HG03095 (cell line): ENCODE data around the gene TET3.

ENCODE experiments used
- ATAC-seq: cut with Tn5 transposase; IDR thresholded peaks from one replicate; pipeline ENCODE4 v1.9.1; 2021; ENCODE audit warnings: moderate library complexity; ENCODE audit not compliant: unreplicated experiment

Gene TET3

DNA sequence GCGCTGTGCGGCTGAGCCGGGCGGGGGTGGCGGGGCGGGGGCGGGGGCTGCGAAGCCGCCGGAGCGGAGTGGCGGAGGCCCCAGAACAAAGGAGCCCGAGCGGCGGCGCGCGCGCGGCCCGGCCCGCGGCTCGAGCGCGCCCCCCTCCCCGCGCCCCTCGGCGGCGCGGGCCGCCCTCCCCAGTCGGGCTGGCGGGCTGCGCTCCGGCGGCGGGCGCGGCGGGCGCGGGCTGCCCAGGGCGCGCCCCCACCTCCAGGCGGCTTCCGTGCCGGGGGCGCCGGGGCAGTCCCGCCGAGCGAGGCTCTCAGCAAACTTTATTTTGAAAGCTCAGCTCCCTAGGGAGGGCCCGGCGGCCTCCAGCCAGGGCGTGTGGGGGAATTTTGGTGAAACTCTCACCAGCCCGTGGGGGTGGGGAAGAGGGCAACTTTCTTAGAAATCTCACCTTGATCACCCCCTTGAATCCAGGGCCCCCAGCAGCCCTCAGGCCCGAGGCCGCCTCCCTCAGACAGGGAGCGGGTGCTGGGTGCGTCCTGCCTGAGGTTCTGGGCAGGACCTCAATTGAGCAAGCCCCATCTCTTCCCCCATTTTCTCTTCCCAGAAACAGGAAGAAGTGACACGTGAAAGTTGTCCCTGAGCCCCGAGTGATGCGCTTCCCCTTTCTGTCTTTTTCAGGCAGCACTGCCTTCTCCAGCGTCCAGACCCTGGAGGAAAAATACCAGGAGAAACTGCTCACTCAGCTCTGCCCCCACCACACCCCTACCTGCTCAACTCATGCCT is 786 bp downstream of the TET3 start:
- ATAC-seq = no peak

DNA sequence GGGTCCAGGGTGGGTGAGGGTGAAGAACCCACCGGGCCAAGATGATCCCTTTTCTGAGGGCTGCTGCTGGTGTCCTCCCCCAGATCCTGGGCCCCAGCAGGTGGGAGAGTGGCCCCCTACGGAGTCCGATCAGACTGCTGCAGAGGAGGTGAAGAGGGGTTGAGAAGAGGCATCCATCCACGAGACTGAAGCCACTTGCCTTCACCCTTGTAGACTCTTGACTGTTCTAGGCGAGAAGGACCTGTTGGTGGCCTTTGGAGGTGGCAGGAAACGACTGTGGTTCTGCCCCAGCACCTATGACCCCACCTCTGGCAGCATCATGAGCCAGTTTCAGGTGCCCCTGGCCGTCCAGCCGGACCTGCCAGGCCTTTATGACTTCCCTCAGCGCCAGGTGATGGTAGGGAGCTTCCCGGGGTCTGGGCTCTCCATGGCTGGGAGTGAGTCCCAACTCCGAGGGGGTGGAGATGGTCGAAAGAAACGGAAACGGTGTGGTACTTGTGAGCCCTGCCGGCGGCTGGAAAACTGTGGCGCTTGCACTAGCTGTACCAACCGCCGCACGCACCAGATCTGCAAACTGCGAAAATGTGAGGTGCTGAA is 1.5 kb downstream of the TET3 start:
- no peak for ATAC-seq

DNA sequence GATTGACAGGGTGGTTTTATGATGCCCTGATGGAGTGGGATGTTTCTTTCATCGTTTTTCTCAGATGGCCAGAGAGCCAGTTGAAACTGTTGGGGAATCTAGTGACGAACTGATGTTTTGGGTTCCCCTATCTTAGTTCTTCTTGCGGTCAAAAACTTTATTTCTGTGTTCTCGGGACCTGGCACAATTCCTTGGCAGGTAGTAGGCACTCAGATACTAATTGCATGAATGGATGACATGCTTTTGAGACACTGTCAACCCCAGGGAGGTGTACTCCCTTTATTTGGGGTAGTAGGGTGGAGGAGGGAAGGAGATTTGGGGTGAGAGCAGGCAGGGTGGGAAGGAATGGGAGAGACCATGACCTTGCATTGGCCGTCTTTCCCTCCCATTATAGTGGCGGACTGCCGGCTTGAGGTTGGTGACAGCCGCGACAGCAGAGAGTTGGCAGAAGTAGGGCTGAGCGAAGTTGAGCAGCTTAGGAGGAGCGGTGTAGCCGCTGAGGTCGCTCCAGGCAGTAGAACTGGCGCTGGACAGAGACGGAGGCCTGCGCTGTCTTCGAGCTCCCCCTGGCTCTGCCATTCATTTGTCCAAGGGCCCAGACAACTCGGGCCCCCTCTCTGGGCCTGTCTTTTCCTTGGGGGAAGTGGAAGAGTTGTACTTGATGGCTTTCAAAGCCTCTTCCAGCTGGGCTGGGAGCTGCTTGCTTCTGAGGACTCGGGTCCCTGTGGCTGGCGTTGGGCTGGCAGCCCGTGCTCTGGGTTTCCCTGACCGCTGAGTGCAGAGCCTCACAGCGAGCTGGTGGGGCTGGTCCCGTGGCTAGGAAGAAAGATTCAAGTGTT is 2.6 kb downstream of the TET3 start:
- ATAC-seq = no peak

DNA sequence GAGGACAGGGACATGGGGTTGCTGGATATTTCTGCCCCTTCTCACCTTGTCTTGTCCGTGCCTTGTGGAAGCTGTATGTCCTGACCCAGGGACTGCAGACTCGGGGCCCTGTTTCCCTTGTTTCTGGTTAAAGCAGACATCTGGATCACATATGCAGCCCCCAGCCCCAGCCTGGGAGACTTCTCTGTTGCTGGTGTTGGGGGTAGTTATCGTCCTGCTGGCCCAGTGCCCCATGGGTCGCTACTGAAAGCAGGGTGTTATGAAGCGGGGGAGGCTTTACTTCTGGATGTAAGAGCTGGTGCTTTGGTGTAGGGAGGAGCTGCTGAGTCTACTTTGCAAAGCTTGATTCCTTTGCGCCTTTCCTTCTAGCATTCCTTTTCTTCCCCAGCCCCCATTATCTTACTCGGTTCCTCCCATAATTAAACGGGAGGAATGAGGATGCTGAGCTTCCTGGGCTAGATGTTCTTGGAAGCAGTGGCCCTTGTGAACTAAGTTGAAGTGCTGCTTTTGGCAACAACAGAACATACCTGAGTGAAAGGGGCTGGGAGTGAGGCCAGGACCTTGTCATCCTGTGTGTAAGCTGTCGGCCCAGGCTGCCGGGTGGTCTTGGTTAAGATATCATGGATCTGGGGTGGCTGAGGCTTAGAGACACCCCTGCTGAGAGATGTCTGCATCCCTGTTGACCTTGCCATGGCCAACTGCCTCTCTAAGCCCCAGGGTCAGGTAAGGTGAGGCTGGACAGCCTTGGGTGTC is 3.4 kb downstream of the TET3 start:
- no peak for ATAC-seq

DNA sequence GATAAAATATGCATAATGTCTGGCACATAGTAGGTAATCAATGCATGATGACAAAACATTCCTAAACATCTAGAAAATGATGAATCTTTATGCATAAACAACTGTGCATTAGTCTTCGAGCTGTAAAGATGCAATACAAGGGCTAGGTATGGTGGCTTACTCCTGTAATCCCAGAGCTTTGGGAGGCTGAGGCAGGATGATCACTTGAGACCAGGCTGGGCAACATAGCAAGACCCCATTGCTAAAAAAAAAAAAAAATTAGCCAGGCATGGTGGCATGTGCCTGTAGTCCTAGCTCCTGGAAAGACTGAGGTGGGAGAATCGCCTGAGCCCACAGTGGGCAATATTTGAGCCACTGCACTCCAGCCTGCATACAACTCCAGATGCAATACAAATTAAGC is 5.3 kb downstream of the TET3 start:
- ATAC-seq = no peak

DNA sequence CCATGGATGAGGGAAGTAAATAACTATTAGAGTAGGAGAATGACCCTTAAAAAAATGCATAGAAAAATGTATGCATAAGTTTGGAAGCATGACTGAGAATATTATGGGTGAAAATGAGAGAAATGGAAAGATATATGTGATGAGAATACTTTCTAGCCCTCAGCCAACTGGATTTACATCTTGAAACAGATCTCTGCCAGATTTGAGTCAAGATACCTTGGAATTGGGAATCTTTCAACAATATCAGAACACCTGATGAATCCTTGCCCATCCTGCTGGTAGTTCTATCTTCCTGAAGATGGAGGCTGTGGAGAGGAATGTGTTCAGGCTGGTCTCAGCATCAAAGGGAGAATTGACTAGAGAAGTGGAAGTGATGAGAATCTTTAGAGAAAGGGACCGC is 5.8 kb downstream of the TET3 start:
- no peak for ATAC-seq

DNA sequence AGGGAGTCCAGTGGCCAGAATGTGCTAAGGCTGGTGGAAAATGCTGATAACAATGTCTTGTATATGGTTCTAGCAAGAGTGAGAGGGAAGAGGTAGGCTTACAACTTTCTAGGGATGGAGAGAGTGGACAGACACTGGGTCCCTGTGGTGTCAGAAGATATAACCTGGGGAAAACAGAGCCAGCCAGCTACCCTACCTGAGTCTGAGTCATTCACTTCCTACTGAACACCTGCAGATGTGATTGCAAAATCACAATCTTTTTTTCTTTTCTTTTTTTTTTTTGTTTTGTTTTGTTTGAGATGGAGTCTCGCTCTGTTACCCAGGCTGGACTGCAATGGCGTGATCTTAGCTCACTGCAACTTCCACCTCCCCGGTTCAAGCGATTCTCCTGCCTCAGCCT is 7.3 kb downstream of the TET3 start:
- no peak for ATAC-seq

DNA sequence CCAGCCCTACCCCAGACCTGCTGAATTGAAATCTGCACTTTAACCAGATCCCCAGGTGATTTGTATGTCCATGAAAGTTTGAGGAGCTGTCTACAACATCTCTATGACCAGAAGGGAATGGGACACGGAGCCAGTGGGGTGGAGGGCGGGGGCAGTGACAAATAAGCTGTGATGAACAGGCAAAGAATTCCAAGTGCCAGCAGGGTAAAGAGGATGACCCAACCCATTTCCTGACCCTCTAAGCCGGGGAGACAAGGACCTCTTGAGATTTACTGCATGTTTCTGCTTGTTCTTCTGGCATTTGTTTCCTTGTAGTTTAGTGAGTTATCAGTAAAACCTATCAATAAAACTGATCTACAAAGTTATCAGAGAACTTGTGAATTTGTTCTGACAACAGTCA is 8.7 kb downstream of the TET3 start:
- ATAC-seq = no peak

DNA sequence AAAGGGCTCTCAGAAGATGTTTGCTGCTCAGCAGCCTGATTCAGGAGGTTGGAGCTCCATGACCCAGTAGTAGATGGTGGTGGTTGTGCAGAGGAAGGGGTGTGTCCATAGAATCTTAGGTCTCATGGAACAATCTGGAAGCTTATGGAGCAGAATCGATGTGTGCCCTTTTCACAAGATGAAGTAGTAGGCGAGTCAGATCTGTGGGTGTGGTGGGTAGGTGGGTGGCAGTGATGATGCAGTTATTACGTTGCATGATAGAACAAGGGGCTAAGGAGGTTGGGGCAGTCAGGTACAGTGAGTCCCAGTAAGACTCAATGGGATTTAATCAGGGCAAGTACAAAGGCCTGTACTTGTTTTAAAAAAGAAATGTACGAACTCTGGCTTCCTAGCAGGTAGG is 9.1 kb downstream of the TET3 start:
- ATAC-seq = no peak

DNA sequence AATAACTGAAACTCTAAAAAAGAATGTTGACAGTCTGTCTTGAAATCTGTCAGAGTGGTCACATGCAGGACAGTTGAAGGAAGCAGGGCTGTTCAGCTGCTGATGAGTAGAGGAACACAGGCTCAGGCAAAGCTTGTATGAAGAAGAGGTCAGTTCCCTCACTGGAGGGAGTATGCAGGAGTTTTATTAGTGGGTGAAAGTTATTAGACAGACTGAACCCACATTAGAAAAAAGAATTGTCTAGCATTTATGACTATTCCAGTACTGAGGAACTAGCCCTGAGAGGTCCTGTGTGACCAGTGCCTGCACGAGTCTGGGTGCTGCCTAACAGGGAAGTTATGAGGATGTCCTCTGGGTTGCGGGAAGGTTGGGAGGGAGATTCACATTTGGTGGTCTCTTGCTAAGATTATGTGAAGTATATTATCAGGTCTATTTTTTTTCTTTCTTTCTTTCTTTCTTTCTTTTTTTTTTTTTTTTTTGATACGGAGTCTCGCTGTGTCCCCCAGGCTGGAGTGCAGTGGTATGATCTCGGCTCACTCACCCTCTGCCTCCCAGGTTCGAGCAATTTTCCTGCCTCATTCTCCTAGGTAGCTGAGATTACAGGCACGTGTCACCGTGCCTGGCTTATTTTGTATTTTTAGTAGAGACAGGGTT is 9.6 kb downstream of the TET3 start:
- no peak for ATAC-seq

DNA sequence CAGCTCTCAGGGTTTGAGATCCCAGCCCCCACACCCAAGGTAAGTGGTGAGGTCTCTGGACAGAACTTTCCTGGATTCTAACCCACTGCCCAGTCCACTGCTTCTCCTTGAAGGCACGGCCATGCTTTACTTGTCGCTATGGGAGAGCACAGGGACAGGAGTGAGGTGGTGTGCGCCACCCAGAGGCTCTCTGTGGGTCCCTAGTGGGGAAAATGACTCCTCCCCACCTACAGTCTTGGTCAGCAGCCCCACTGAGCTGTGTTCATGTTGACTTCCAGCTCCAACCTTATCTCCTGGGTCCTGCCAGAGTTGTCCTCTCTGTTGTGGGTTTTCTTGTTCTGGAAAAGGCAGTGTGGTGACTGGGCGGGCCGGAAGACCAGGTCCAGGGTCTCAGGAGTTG is 11.1 kb downstream of the TET3 start:
- no peak for ATAC-seq

DNA sequence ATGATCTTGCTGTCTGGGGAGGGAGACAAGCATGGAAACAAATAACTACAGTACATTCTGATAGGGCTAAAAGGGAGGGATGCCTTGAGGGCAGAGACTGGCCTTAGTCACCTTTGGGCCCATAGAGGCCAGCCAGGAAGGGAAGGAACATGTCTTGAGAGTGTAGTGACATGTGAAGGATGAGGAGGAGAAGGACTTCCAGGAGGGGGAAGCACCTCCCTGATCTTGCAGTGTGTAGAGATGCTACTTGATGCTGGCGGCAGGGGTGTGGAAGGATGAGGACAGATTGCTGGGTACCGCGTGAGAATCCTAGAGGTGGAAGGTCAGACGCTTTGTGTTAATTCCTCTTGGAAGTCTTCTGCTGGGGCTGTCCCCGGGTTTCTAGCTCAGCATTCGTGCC is 13.1 kb downstream of the TET3 start:
- no peak for ATAC-seq

DNA sequence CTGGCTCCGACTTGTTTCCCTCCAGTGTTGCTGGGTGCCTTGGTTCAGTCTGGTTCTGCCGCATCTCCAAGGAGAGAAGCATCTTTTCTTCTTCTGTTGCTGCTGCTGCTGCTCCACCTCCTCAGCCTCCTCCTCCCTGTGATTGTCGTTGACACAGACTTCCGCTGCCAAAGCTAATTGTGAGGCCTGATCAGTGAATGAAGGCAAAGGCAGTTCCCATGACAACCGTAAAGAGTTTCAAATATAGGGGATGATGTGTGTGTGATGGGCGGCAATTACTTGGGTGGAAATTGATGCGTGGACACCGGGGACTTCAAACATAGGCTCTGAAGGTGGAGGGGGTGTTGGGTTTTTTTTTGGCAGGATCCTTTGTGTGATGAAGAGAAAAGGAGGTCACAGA is 13.7 kb downstream of the TET3 start:
- no peak for ATAC-seq

DNA sequence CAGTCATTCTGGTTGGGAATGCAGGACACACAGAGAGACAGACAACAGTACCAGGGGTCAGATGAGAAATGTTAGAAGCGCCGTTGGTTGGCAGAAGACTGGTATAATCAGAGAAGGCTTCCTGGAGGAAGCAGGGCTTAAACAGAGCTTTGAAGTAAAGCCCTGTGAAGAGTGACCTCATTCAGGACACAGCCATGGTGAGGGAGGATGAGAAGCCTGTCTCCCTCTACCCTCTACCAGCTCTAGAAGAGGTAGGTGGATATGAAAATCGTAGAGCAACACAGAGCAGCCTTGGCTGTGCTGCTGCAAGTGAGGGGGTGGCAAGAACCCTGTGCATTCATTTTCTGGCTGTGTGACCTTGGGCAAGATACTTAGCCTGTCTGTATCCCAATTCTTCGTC is 14.2 kb downstream of the TET3 start:
- no peak for ATAC-seq

DNA sequence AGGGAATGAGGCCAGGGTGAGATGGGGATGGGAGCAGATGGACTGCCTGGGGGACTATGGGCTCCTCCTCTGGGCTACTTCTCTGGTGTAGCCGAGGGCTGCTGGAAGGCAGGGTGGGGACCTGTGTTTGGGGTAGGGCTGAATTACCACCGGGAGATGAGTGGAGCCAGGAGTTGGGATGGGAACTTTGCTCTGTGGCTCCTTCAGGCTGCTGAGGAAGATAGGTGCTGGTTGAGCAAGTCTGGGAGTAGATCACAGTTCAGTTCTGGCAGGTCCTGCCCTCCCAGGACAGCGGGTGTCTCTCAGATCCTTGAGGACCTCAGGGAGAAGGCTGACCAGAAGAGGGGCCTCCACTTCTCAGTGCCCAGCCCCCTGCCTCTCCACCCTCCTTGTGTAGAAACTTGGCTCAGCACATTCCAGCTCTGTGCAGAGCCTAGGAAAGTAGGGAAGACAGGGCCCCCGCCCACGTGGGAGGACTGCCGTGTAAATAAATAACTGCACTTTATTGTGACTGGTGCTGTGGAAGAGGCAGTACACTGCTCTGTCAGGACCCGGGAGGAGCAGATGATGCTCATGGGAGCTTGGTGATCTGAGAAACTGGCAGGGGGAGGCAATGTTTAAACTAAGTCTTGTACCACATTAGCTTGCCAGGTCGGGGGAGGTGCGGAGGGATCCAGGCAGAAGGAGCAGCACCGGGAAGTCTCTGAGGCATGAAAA is 15.3 kb downstream of the TET3 start:
- no peak for ATAC-seq

DNA sequence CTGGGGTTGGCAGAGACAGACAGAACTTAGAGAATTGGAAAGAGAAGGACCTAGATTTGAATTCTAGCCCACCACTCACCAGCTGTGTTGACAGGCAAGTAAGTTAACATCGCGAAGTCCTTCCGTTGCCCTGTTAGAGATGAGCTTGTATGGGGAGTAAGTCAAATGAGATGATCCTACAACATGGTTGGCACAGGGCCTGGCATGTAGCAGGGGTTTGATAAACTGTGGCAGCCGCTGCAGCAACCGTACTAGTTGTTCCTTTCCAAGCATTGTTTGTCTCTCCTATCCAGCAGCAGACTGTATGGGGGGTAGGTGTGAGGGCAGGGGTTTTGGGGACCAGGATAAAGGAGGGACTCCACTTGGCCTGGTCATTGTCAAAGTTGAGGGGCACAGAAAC is 16.0 kb downstream of the TET3 start:
- no peak for ATAC-seq

DNA sequence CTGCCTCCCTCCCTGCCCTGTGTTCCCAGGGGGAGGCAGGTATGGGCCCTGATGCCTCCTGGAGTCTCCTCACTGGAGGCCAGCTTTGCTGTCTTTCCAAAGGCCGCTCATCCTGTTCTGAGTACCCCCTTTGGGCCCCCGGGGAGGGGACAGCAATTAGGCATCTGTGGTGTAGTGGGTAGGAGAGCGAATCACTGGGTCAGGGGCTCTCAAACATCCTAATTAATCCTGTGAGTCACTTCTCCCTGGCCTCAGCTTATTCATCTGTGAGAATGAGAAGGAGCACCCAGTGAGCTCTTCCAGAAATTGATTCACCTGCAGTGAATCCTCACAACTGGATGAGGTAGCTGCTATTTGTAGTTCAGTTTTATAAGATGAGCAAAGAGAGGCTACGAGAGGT is 16.4 kb downstream of the TET3 start:
- no peak for ATAC-seq

DNA sequence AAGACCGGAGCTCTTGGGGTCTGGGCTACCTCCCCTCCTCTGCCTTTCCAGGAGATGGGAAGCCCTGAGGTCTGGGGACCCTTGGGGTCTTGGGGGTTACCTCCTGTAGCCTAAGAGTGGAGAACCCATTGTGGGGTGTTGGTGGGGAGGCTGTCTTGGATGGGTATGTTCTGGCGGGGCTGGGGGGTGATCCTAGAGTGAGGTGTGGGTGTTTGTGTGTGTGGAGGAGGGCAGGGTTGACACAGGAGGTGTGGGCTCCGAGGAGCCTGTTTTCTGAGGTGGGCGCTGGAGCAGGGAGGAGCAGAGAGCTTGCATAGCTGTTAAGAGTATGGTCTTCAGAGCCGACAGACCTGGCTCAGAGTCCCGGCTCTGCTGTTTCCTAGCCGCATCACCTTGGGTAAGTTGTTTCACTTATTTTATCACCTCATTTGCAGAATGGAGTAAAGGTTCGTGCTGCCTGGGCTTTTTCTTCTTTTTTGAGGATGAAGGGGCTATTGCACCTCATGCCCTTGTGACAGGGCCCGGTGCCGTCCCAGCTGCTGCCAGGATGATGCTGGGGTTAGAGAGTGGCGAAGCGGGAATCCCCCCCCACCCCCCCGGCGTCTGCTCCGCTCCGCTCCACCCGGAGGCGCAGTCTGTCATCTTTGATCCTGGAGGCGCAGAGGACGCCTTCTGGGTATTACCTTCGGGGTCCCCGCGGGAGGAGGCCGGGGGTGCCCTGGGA is 17.2 kb downstream of the TET3 start:
- peak; percentile 35 for ATAC-seq
